GM18861 (cell line): ENCODE data around the gene STYX.

Experiments used
- ATAC-seq: cut with Tn5 transposase; IDR thresholded peaks from one replicate; pipeline ENCODE4 v1.9.1; 2021; ENCODE audit not compliant: unreplicated experiment

Gene STYX

DNA sequence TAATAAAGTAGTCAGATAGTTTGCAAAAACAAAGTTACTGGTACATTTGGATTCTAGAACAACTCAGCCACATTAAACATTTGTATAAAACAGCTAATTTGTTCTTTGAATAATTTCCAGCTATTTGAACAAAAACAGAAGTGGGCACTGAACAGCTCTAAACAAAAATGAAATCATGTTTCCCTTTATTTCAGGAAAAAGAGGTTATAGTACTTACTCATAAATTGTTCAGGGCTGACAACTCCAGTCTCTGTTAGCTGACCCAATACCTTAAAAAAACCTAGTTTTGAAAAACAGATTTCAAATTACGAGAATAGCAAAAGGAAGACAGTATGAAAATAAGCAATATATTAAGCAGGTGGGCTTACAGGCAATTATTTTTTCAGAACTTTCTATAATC lies 53.2 kb downstream of the STYX start:
- no peak for ATAC-seq

DNA sequence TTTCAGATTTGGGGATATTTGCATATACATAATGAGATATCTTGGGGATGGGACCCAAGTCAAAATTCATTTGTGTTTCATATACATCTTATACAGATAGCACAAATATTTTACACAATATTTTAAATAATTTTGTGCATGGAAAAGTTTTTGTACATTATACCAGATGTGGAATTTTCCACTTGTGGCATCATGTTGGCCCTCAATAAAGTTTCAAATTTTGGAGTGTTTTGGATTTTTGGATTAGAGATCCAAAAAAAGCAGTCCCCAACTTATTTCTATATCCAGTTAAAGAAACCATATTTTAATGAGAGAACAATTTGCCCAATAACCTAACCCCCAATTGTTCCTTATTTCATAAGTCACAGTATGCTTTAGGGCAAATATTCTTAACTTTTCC lies 56.9 kb downstream of the STYX start:
- no peak for ATAC-seq

DNA sequence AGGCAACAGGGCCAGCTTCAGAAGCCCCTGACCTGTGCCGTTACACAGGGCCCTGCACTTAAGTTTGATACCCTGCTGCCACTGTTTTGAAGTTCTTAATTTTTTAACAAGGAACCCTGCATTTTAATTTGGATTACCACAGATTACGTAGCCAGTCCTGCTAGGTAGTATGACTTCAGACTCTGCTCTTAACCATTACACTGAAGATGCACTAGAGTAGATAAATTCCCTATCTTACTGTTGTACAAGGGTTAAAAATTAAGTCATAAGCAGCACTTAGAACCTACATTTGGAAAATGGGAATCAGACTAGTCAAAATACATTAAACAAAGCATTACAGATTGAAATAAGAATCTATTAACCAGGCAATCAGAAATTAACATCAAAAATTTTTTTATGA lies 59.2 kb downstream of the STYX start:
- ATAC-seq, result no peak

DNA sequence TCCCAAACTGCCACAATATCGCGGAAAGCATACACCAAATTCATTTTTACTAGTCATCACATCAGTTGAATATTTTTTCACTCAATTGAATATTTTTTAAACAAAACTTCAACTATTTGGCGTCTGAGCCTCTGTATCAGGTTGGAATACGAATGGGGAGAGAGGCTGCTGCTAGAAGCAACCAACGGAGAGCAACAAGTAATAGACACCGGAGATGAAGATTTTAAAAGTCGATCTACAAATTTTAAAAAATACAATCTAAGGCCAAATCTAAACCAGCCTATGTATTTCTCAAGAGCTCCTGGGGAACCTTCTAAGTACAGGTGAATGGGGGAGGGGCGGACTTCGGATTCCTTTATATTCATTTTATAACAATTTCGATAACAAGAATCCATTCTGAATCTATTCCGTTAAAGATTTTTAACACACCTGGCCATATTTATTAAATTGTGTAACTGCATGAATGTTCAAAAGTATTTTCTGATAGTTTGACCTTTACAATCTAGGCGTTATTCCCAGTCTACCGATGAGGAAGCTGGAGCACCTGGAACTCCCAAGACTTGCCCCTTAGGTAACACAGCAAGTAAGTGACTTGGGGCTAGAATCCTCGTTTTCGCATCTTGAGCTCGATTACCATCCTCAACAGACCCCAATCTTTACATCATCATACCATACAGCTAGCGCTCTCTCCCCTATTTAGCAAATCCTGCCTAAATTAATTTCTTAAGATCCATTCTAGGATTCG lies 60.2 kb downstream of the STYX start:
- no peak for ATAC-seq

DNA sequence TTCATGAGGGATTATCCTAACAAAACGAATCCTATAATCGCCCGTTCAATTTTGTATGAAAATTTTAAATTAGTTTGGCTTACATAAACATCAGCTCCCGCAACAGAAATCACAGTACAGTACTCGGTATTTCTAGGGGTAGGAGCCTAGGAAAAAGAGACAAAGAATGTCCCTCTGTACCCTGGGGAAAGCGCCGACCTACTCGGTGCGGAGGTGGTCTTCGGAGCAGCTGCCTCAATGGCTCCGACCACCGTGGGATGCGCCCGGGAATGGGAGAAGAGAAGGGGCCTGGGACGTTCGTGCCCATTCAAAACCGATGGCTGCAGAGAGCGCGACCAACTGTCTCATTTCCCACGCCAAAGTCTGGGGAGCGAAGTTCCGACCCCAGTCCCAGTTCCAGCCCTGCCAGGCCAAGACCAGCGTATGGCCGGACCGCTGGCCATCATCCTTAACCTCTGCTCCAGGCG lies 60.8 kb downstream of the STYX start:
- ATAC-seq, result peak; percentile 13

DNA sequence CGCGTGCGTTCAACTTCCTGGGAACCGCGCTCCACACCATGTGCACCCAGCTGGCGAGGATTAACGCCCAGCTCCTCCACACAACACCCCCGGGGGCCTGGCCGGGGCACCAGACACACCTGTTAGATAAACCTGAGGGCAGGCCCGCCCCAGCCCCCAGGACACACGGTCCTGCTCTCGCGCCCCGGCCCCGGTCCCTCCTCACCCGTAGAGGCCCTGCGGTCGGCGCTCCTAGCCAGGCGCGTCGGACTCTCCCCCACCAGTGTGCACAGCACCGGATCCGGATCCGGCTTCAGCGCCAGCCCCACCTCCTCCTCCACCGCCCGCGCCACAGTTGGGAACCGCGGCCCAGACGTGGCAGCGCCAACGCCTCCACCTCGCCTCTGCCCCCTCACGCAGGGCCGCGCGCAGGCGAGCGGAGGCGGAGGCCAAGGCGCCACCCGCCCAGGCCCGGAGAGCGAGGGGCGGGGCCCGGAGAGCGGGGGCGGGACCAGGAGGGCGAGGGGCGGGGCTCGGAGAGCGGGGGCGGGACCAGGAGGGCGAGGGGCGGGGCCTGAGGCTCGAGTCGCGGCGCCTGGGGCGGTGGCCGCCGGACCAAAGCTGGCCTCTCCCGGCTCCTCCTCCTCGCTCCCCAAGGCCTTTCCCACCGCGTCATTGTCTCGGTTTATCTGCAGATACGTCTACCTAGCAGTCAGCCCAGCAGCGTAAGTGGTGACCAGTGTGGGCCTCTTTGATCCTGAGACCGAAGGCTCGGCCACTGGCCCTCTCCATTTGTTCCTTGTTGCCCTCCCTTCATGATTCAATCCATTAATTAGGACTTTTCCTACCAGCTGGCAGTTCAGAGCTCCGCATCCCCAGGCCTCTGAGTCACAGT lies 61.5 kb downstream of the STYX start, which contains the start of gene GNPNAT1:
GNPNAT1 (minus strand) TSS at position 385 of the 874 bp plus-strand sequence. CDS start 6,957 bp downstream, outside the sequence.
- ATAC-seq, result peak; percentile 81

DNA sequence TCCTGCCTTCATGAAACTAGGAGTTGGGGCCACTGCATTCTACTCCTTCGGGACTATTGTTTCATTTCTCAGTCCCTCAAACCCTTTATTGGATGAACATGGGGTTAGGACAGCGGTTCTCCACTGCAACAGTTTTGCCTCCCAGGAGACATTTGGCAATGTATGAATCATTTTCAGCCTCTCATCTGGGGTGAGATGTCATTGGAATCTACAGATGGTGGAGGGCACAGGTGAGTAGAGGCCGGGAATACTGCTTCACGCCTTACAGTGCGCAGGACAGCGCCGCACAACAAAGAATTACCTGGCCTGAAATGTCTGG lies 62.1 kb downstream of the STYX start:
- ATAC-seq, result no peak

DNA sequence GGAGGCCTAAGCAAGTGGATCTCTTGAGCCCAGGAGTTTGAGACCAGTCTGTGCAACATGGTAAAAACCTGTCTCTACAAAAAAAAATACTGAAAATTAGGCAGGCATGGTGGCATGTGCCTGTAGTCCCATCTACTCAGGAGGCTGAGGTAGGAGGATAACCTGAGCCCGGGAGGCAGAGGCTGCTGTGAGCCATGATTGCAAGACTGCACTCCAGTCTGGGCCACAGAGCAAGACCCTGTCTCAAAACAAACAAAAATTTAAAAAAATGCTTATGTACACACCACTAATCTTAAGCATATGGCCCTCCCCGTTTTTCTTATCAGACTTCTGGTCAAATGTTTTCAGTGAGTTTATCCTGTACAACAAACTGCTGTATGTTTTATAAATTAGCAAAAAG lies 63.1 kb downstream of the STYX start:
- no peak for ATAC-seq

DNA sequence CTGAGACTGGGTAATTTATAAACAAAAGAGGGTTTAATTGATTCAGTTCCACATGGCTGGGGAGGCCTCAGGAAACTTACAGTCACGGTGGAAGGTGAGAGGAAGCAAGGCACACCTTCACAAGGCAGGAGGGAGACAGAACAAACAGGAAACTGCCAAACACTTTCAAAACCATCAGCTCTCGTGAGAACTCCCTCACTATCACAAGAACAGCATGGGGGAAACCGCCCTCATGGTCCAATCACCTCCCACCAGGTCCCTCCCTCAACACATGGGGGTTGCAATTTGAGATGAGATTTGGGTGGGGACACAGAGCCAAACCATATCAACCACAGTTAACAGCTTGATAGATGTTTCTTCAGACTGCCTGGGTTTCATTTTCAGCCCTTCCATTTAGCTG lies 67.7 kb downstream of the STYX start:
- ATAC-seq, result no peak

DNA sequence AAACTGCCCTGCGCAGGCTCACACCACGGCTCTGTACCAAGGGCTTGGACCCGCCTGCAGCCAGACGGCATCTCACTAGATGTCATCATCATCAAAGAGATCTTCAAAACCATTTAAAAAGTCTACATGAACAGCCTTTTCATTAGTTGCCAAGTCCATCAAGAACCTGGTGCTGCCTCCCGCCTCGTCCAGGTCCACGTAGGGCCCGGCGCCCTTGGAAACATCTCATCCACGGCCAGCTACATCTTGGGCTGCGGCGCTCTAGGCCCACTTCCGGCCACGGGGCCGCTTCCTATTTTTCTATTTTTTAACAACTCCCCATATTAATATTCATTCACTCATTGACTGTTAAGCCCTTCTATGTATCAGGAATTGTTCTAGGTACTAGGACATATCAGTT lies 68.9 kb downstream of the STYX start:
- no peak for ATAC-seq

DNA sequence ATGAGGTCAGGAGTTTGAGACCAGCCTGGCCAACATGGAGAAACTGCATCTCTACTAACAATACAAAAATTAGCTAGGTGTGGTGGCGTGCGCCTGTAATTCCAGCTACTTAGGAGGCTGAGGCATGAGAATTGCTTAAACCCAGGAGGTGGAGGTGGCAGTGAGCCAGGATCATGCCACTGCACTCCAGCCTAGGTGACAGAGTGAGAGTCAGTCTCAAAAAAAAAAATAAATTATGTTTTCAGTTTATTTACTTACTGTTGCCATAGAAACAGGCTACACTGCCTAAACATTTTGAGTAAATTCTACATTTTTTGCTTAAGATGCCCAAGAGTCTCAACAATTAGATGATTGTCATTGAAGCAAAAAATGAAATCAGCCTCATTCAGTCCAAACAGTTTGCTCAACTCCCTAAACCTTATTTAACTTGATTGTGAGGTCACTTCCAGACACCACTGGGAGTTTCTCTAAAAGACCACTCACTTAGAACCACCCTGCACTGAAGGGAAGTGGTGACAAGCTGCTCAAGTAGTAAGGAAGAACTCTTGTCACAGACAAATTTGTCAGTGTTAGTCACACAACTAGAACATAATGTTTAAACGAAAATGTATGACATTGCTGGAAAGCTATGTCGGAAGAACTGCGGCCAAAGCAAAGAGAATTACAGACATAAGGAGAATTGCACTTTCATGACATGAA lies 71.2 kb downstream of the STYX start:
- no peak for ATAC-seq

DNA sequence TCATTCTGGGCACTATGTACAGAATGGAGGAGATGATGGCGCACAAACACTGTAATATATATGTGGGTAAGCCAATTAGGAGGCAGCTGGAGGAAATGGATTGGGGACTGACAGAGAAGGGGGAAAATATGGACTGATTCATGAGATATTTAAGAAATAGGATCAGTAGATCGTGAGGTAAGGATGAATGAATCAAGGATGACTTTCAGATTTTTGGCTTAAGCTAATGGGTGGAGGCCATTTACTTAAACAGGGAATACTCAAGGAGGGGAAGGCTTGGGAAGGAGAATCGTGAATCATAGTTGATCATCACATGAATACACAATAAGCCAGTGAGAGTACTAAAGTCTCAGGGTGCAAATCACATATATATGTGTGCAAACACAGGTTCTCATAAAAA lies 72.6 kb downstream of the STYX start:
- no peak for ATAC-seq

DNA sequence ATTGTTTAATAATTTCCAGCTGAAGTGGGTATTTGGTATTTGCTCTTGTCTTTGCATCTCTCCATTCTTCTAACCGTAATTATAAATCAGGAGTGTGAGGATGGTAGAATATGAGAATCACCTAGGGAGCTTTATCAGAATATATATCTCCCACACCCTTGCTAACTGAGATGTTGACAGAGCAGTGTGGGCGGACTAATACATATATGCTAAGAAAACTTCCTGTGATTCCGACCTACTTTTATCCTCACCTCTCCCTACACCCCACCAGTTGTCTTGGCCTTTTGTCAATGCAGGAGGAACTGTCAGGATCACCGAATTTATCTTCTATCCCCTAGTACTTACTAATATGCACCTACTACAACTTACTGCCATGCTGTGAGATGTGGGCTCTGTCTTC lies 76.1 kb downstream of the STYX start:
- ATAC-seq, result no peak

DNA sequence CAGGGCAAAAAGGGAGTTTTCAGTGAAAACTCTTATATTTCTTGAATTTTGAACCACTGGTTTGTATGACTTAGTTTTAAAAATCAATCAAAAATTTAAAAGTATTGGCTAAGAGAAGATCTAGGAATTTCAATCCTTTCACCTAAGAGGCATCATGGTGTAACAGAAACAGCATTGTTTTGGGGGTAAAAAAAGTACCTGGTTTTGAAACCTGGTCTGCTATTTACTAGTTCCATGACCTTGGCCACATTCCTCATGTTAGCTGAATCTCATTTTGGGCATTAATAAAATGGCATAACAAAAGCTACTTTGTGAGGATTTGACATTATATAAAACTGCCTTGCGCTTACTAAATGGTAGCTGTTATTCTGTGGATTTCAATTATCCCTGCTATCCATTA lies 78.1 kb downstream of the STYX start:
- no peak for ATAC-seq

DNA sequence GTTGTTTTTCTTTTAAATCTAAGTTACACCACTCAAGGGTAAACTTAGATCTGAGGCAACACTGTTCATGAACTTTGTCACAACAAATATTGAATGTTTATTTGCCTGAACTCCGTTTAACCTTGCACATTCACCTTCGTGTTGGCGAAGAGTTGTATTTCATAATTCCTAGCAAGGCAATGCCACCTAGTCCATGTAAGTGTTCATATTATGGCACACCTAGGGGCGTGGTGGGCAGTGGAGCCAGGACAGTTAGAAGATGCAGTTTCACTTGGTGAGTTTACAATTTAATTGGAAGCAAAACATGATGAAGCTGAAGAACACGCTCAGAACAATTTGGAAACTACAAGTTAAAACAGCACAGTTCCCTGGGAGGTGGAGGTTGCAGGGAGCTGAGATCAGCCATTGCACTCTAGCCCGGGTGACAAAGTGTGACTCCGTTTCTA lies 91.9 kb downstream of the STYX start:
- ATAC-seq, result no peak

DNA sequence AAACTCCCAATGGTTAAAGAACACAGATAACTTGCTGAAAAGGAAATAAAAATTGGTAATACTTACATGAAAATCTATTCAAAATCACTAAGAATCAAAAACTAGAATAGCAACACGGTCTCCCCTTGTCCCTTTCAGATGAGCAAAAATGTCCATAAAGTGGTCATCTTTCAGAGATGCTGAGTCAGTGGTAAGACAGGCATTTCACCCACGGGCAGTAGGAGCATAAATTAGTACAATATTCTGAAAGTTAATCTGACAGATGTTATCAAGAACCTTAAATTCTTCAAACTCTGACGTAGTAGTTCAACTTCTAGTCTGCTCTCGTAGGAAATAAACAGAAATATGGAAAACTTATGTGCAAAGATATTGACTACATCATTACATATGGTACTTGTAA lies 94.5 kb downstream of the STYX start:
- no peak for ATAC-seq
